K562 (cell line): ENCODE measurements around the gene ELOVL2. TPM values are rescaled to one million over a fixed set of nuclear protein-coding genes. Genes with fewer than 3 reads are reported as not detected.

Source experiments
- CBX1 ChIP-seq: sonication (generic); IDR thresholded peaks from 2 replicates; pipeline ENCODE4 v1.6.1; 2016; ENCODE audit warnings: antibody characterized with exemption, low read depth, mild to moderate bottlenecking
- CREM ChIP-seq: IDR thresholded peaks from 2 replicates; pipeline ENCODE4 v1.6.1; 2014; ENCODE audit warnings: antibody characterized with exemption, low read depth
- ELF4 ChIP-seq: fragments of 450-650 bp; formaldehyde crosslinking; IDR thresholded peaks from 2 replicates; pipeline ENCODE4 v1.4.0; 2022; ENCODE audit warnings: missing genetic modification characterization
- ETS1 ChIP-seq: conservative IDR thresholded peaks from 2 replicates; pipeline ENCODE4 v1.6.1; 2011; ENCODE audit warnings: low read depth, mild to moderate bottlenecking, low read length; ENCODE audit not compliant: control insufficient read depth
- GABPB1 ChIP-seq: sonication (generic); formaldehyde crosslinking; IDR thresholded peaks from 2 replicates; pipeline ENCODE4 v1.8.0; 2022; ENCODE audit warnings: mild to moderate bottlenecking, missing genetic modification reagents
- GMEB1 ChIP-seq: fragments of 250-450 bp; sonication (Bioruptor Pico); IDR thresholded peaks from 2 replicates; pipeline ENCODE4 v1.4.0; 2020; ENCODE audit warnings: mild to moderate bottlenecking
- JUN ChIP-seq, 2 experiments: sonication (generic) in 1 of 2; formaldehyde crosslinking in 1 of 2; IDR thresholded peaks; 2 replicates each; pipeline versions ENCODE4 v1.6.1 to v1.8.0; 2012 to 2022; ENCODE audit warnings: borderline replicate concordance in 2 of 2, mild to moderate bottlenecking in 2 of 2, improper control_type of control experiment in 1 of 2, low read depth in 1 of 2, low read length in 1 of 2, missing genetic modification reagents in 1 of 2
- KAT7 ChIP-seq: sonication (generic); formaldehyde crosslinking; IDR thresholded peaks from 2 replicates; pipeline ENCODE4 v1.8.0; 2022; ENCODE audit warnings: missing genetic modification reagents, mild to moderate bottlenecking, borderline replicate concordance
- MAFG ChIP-seq: fragments of 450-650 bp; conservative IDR thresholded peaks from 2 replicates; pipeline ENCODE4 v1.6.1; 2016; ENCODE audit warnings: missing genetic modification characterization, missing compliant biosample characterization
- MYC ChIP-seq, 2 experiments: fragments of 250-450 bp in 1 of 2; sonication (Bioruptor Pico) in 1 of 2; IDR thresholded peaks; 2 replicates each; pipeline versions ENCODE4 v1.5.1 to v1.6.1; 2012 to 2021; ENCODE audit warnings: low read depth in 2 of 2, borderline replicate concordance in 1 of 2, improper control_type of control experiment in 1 of 2, low read length in 1 of 2, mild to moderate bottlenecking in 1 of 2, moderate library complexity in 1 of 2
- PCBP1 ChIP-seq: fragments of 200-400 bp; formaldehyde crosslinking; IDR thresholded peaks from 2 replicates; pipeline ENCODE4 v1.6.1; 2018; ENCODE audit warnings: mild to moderate bottlenecking, low read depth, low read length; ENCODE audit not compliant: poor library complexity, severe bottlenecking
- PKNOX1 ChIP-seq: fragments of 450-650 bp; IDR thresholded peaks from 2 replicates; pipeline ENCODE4 v1.6.1; 2016
- RBM25 ChIP-seq: fragments of 200-400 bp; formaldehyde crosslinking; IDR thresholded peaks from 2 replicates; pipeline ENCODE4 v1.6.1; 2018; ENCODE audit warnings: low read length, low read depth, moderate library complexity; ENCODE audit not compliant: severe bottlenecking
- SAFB ChIP-seq: fragments of 200-400 bp; formaldehyde crosslinking; IDR thresholded peaks from 2 replicates; pipeline ENCODE4 v1.6.1; 2017; ENCODE audit warnings: low read depth, low read length, borderline replicate concordance
- SAP30 ChIP-seq: fragments of 200-600 bp; sonication (generic); IDR thresholded peaks from 2 replicates; pipeline ENCODE4 v1.6.1; 2012; ENCODE audit warnings: borderline replicate concordance, low read depth, mild to moderate bottlenecking, moderate library complexity, low read length, control low read depth, inconsistent platforms; ENCODE audit not compliant: insufficient read depth, poor library complexity, severe bottlenecking
- SIN3B ChIP-seq: fragments of 450-650 bp; IDR thresholded peaks from 2 replicates; pipeline ENCODE4 v1.6.1; 2017; ENCODE audit warnings: low read depth, mild to moderate bottlenecking, moderate library complexity
- SMC3 ChIP-seq: conservative IDR thresholded peaks from 2 replicates; pipeline ENCODE4 v1.6.1; 2011; ENCODE audit warnings: low read depth, low read length, improper control_type of control experiment; ENCODE audit not compliant: insufficient read depth
- SUPT5H ChIP-seq: fragments of 450-650 bp; IDR thresholded peaks from 2 replicates; pipeline ENCODE4 v1.6.1; 2016
- ZNF282 ChIP-seq: sonication (generic); formaldehyde crosslinking; IDR thresholded peaks from 2 replicates; pipeline ENCODE4 v1.8.1; 2023; ENCODE audit warnings: missing genetic modification reagents
- ZNF639 ChIP-seq, 2 experiments: fragments of 200-800 bp in 1 of 2; sonication (Bioruptor generic) in 1 of 2; sonication (generic) in 1 of 2; formaldehyde crosslinking in 1 of 2; IDR thresholded peaks in 1 of 2; conservative IDR thresholded peaks in 1 of 2; 2 replicates each; pipeline versions ENCODE4 v1.5.0 to v1.6.1; 2016 to 2020; ENCODE audit warnings: missing compliant biosample characterization in 1 of 2, missing genetic modification characterization in 1 of 2, missing genetic modification reagents in 1 of 2
- polyA plus RNA-seq, 8 experiments: library from polyadenylated mRNA; depleted of rRNA in 4 of 8; stranded (reverse) in 5 of 8; unstranded in 3 of 8; fragments of >200 nt; fragmentation: Nextera tagmentation in 2 of 8; fragmentation: Illumina TruSeq in 1 of 8; extraction: Ambion mirVana in 2 of 8; extraction: Trizol in 1 of 8; gene quantifications; 2 replicates each; pipeline versions ENCODE4 v1.2.1 to v1.2.3, GENCODE V29; 2011 to 2014; ENCODE audit warnings: inconsistent platforms in 1 of 8, missing spikeins in 1 of 8
- total RNA-seq, 7 experiments: library from RNA; depleted of rRNA in 6 of 7; stranded (reverse); fragments of >200 nt in 6 of 7; fragmentation: Illumina TruSeq in 2 of 7; extraction: Trizol in 2 of 7; gene quantifications; 2 replicates each; pipeline versions ENCODE4 v1.2.1 to v1.2.3, GENCODE V29; 2011 to 2021; ENCODE audit warnings: low replicate concordance in 1 of 7

The ELOVL2 gene
- total and polyA plus RNA-seq, 9 of the 15 experiments (the other 6 are each of a cell fraction or from before 2014, with no cell fraction given): 0.05 to 0.96 (median 0.31) TPM

GRCh38 chr6:11043961-11044711 lies at the start of gene ELOVL2 (continued):
- TF ChIP-seq PCBP1 (peak; percentile 43), PKNOX1 (no peak), GMEB1 (CRISPR knock-in tag) (0 out of 2 replicates have a peak, but pooled peaks have one; percentile 17), CREM (peak; percentile 35; the same call in 1 of the 2 replicates), ETS1 (peak; percentile 33), SUPT5H (no peak), MYC (IDR thresholded peaks at IDR 0.05; ENCODE audit: low read depth, low read length) (0 out of 2 replicates have a peak, but pooled peaks have one; percentile 42), MYC (CRISPR knock-in tag; IDR thresholded peaks at IDR 0.05; ENCODE audit: borderline replicate concordance, low read depth) (no peak), JUN (IDR thresholded peaks at IDR 0.05; ENCODE audit: borderline replicate concordance, low read depth, low read length) (0 out of 2 replicates have a peak, but pooled peaks have one; percentile 30), JUN (CRISPR knock-in tag; IDR thresholded peaks at IDR 0.05; ENCODE audit: borderline replicate concordance) (no peak), ELF4 (no peak), GABPB1 (CRISPR knock-in tag) (peak; percentile 36; the same call in 1 of the 2 replicates), KAT7 (CRISPR knock-in tag) (peak; percentile 66; the same call in 1 of the 2 replicates), RBM25 (peak; percentile 5), SAP30 (peak; percentile 40), CBX1 (peak; percentile 88; the same call in 1 of the 2 replicates), SMC3 (peak; percentile 41; the same call in 1 of the 2 replicates), ZNF639 (CRISPR knock-in tag; conservative IDR thresholded peaks at IDR 0.05 in 1 of 2, IDR thresholded peaks at IDR 0.05 in 1 of 2) (peak in 1 of 2 experiments; percentile 20; a peak in 1 of 4 replicates), MAFG (tag) (no peak), SAFB (peak; percentile 71), SIN3B (0 out of 2 replicates have a peak, but pooled peaks have one; percentile 47), ZNF282 (CRISPR knock-in tag) (no peak)
